ENCODE data around the gene EIF4ENIF1.
"Not testable (repeated sequence)": the region's sequence is repeated elsewhere in the genome, so short reads cannot be mapped to it uniquely, and the experiment has no call there.

Gene EIF4ENIF1

GRCh38 chr22:31442768-31443489 is 46.7 kb downstream of the EIF4ENIF1 start:
- DNase-seq = no peak

GRCh38 chr22:31441652-31442051 is 48.0 kb downstream of the EIF4ENIF1 start:
- DNase-seq = no peak

- DNase-seq = no peak
Measured at GRCh38 chr22:31440681-31441080, 49.0 kb downstream of the EIF4ENIF1 start.

DNA sequence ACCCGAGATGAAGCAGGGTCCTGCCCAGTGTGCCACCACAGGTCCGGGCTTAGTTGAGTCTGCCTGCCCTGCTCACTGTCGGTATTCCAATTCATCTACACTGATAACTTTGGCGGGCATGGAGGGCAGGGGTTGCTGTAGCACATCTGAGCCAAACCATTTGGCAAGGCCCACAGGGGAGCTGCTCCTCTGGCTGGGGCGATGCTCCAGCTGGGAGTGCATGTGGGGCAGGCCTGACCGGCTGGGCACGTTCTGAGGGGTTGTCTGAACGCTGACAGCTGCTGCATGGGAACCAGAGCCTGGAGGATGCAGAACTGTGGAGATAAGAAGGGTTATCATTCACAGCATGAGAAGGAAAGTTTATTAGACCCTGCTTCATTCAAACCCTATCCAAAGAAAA is 49.8 kb downstream of the EIF4ENIF1 start:
- DNase-seq = no peak

DNA sequence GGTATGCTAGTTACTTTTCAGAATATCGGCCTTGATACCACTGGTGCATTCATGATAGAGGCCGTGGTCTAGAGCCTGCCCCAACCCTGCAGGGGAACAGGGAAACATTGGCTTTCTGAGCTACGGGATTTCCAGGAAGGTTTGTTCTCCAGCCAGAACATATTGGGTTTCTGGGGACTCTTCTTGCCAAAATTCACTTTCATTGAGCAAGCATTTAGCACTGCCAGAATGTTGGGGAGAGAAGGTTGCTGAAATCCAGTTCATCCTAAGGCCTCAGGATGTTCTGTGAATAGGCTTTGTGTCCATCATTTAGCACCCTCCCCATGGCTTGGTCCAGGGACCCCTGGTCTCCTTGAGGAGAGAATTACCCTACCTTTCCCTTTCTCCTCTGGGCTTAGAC is 53.5 kb downstream of the EIF4ENIF1 start:
- DNase-seq = no peak

DNA sequence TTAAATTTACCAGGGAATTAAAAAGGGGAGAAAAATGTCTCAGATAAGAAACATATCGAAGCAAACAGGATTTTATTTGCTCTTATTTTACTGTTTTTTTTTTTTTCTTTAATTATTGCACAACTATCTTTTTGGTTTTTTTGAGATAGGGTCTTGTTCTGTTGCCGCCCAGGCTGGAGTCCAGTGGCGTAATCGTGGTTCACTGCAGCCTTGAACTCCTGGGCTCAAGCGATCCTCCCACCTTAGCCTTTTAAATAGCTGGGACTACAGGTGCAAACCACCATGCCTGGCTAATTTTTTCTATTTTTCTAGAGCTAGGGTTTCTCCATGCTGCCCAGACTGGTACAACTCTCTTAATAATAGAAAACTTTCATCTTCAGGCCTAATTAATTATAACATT is 57.7 kb downstream of the EIF4ENIF1 start:
- DNase-seq = no peak

DNA sequence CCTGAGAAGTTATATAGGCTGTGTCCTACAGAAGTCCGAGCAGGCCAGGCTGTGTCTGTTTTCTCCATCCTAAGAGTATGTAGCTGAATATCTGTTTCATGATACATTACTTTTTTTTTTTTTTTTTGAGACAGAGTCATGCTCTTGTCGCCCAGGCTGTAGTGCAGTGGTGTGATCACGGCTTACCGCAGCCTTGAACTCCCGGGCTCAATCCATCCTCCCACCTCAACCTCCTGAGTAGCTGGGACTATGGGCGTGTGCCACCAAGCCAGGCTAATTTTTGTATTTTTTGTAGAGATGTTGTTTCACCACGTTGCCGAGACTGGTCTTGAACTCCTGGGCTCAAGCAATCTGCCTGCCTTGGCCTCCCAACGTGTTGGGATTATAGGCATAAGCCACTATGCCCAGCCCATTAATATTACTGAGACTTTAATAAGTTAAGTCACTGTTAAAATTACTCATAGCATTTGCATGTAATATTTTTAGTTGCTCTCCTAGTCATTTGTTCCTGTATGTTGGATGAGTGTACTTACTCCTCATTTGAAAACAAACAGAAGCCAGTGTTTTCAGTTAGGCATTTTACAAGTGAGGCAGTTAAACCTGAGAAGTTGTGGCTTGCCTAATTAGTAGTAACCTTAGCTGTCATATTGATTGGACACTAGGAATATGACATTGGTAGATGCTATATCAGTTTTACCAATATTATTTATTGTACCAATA is 64.2 kb downstream of the EIF4ENIF1 start:
- no peak for DNase-seq

GRCh38 chr22:31402350-31402749 is 87.3 kb downstream of the EIF4ENIF1 start:
- not testable (repeated sequence) for DNase-seq

- DNase-seq = no peak
Measured at GRCh38 chr22:31400023-31400397, 89.6 kb downstream of the EIF4ENIF1 start.

DNA sequence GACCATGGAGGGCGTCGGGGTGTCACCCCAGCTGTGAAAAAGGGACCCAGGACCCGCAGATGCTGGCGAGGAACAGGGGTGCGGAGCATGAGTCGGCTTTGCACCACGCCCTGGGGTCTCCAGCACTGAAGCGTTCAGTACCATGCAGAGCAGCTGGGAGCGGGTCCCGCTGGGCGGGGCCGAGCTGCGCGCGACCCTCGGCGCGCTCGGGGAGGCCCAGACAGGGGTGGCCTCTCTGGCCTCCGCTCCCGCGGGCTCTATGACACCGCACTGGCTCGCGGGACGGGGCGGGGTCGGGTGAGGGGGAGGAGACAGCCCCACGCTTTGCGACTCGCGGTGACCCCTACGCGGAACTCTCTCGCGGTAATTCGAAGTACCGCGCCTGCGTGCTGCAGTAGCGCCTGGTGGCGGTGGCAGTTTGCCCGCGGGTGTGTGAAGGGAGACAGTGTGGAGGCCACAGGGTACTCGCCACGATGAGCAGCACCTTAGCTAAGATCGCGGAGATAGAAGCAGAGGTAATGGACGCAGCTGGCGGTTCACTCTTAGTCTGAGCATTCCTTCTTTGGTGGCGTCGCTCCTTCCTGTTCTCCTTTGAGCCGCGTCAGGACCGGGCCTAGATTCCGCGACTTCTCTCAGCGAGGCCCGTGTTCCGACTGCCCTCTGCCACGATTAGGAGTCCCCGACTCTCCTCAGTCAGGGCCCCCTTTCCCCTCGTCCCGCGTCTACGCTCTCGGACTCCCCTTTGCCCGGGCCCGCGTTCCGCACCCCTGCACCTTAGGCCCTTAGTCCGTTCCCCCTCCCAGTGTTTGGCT is 90.2 kb downstream of the EIF4ENIF1 start, which contains the start of gene DRG1:
DRG1 (plus strand) TSS at position 394 of the 812 bp plus-strand sequence; CDS start at position 474, 80 bp downstream.
- peak; percentile 92 for DNase-seq

DNA sequence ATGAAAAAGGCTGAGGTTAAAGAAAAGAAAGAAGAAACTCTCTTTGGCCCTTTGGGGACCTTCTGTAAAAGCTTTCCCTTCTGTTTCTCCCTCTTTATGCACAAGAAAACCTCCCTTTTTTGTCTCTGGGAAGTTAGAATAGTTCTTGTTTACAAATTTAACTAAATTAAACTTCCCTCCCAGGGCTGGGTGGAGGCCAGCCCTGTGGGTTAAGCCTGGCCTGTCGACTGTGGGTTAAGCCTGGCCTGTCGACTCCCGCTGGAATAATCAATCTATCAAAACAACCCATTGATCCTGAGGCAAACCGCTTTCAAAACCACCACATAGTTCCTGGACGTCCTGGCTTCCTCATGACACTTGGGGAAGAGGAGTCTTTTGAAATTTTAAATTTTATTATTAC is 91.4 kb downstream of the EIF4ENIF1 start:
- no peak for DNase-seq

DNA sequence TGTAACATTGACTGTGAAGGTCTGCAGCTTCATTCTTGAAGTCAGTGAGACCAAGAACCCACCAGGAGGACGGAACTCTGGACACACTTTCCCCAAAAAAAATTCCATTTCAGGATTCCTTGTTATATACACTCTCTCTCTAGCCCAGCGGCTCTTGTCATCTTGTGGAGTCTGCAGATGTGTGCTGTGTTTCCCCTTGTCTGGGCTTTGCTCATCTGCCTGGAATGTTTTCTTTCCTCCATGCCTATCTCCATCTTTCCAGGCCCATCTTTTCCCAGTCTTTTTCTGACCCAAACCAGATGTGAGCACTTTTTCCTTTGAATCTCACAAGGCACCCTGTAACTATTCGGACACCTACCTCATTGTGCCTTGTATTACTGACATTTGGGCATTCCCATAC is 95.3 kb downstream of the EIF4ENIF1 start:
- no peak for DNase-seq

DNA sequence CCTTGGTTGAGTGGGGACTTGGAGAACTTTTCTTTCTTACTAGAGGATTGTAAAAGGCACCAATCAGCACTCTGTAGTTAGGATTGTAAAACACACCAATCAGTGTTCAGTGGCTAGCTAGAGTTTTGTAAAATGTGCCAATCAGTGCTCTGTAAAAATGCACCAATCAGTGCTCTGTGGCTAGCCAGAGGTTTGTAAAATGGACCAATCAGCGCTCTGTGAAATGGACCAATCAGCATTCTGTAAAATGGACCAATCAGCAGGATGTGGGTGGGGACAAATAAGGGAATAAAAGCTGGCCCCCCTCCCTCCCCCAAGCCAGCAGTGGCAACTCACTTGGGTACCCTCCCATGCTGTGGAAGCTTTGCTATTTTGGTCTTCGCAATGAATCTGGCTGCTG is 95.7 kb downstream of the EIF4ENIF1 start:
- no peak for DNase-seq

Measured in NCI-H1105 (cell line).